Middle frontal gyrus (tissue), 1 donor: ENCODE data around the gene ALOXE3.

ENCODE experiments used
- DNase-seq: peaks from one replicate; pipeline ENCODE4 v3.0.0-alpha.2; 2015; ENCODE audit warnings: low spot score; ENCODE audit errors: extremely low spot score

Gene ALOXE3

GRCh38 chr17:8153957-8154607 is 35.8 kb upstream of the ALOXE3 start:
- DNase-seq, result peak; percentile 85

DNA sequence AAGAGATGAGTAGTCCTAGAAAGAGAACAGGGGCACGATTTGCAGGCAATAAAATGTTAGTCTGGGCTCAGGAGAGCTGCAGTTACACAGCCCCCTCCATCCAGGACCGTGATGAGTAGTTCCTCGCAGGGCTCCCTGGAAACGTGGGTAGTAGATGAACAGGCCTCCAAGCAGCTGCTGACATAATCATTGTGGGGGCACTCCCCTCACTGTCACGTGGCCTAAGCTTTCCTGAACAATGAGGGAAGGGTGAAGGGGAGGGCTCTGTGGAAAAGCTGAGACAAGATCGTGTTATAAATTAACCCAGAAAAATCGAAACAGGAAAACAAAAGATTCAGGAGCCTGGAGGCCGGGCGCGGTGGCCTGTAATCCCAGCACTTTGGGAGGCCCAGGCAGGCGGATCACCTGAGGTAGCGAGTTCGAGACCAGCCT is 35.2 kb upstream of the ALOXE3 start:
- DNase-seq, result peak; percentile 85

DNA sequence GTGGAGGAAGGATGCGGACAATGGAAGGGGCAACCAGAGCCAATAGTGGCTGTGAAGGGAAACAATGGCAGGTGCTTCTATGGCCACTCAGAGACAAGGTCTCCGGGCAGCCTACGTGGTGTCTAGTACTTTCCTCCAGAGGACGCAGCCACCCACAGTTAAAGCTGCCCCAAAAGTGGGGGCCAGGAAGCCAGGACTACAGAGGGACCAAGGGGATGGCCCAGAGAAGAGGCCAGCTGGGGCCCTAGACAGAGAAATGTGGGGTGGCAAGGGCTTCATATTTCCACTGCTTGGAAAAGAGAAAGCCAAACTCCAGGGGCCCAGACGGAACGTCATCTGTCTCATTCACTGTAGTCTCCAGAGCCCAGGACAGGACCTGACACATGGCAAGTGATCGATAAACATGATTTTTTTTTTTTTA is 34.7 kb upstream of the ALOXE3 start:
- DNase-seq, result no peak

DNA sequence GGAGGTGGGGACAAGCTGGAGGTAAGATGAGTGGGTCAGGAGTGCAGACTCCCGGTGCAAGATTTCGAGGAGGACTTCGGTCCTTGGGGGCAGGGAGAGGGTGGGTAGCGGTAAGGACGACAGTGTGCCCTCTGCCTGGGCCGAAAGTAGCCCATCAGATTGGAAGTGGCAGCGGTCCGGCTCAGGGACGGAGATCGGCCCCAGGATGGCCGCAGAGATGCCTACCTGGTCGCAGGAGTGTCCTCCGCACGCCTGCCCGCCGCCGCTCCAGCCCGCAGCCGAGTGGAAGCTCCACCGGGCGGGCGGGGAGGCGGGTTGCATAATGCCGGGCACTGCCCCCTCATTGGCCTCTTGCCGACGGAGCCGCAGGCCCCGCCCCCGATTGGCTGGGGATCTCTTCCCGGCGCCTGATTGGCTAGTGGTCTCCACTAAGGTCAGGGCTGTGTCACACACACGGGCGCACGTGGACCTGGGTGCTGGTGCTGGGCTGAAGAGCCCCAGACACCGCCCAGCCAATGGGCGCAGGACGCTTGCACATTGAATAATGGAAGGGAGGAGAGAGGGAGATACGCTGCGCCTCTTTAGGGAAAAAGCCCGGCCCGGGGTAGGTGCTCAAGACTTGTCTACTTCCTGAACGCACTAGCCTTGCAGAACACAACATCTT is 33.9 kb upstream of the ALOXE3 start, which contains the start of gene PER1:
Gene PER1 (minus strand): TSS at position 293 of the 664 bp plus-strand sequence. CDS start 1,698 bp downstream, outside the sequence.
- peak; percentile 89 for DNase-seq

DNA sequence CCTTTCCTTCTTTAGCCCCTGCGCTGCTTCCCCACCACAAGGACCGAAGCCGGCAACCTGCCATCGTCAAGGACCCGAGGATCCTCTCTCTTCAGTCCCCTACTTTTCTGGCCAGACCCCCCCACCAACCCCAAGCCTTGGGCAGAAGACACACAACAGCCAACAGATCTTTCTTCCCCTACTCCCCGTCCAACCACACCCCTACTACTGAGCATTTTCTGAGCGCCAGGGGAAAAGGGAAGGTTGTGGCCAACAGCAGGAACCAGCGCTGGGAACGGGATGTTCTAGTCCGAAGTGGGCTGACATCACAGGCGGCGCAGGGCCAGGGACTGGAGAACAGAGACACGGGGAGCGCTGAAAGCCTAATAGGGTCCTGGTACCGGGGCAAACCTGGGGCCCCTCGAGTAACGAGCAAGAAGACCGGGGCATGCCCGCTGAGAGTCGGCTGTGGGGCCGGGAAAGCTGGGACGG is 33.4 kb upstream of the ALOXE3 start:
- DNase-seq, result no peak

GRCh38 chr17:8151120-8151640 is 32.9 kb upstream of the ALOXE3 start:
- DNase-seq, result peak; percentile 79

- no peak for DNase-seq
Observed at GRCh38 chr17:8150194-8151119, 32.1 kb upstream of the ALOXE3 start.

- DNase-seq, result no peak
Observed at GRCh38 chr17:8149419-8150193, 31.3 kb upstream of the ALOXE3 start.

- no peak for DNase-seq
Observed at GRCh38 chr17:8148560-8148959, 30.2 kb upstream of the ALOXE3 start.

- no peak for DNase-seq
Observed at GRCh38 chr17:8147805-8148404, 29.6 kb upstream of the ALOXE3 start.

GRCh38 chr17:8147141-8147804 is 29.0 kb upstream of the ALOXE3 start:
- DNase-seq, result no peak

DNA sequence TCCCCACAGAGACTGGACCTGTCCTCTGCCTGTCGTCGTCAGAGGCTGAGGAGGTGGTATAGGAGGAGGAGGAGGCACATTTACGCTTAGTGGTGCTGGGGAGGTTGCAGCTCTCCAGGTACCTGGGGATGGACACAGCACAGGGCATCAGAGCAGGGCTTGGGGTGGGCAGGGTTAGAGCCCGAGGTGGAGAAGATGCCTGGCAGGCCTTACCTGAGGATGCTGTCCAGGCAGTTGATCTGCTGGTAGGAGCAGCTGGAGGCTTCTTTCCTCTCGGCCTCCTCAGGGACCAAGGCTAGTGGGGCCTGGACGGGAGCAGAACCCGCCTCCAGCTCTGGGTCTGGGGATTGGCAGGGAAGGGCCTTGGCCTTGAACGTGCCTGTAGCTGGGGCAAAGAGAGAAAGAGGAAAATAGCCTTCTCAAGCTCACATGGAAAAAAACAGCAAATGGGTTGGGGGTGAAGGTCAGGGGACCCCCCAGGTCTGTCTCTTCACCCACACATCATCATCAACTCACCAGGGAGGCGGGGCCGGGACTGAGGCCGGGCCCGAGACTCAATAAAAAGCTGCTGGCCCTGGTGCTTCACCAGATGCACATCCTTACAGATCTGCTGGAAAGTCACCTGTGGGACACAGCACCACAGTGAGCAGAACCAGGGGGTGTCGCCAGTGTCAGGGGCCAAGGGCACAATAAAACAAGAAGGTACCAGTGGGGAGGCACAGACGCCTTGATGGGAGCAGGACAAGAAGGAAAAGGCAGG is 28.2 kb upstream of the ALOXE3 start:
- no peak for DNase-seq

DNA sequence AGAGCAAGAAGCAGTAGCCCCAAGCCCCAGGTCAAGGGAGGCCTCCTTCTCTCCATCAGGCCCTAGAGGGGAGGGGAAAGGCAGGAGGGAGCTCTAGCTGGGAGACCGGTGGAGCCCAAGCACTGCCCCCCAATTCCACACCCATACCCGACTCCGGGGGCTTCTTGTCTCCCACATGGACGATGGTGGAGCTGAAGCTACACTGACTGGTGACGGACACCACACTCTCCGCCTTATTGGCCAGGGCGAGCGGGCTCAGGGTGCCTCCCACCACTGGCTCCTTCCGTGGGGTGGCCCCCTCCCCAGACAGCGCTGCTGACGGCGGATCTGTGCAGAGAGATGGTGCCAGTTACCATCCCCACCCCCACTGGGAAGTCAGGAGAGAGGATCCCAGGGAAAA is 27.5 kb upstream of the ALOXE3 start:
- DNase-seq, result no peak

- DNase-seq, result no peak
Observed at GRCh38 chr17:8144401-8145231, 26.3 kb upstream of the ALOXE3 start.

DNA sequence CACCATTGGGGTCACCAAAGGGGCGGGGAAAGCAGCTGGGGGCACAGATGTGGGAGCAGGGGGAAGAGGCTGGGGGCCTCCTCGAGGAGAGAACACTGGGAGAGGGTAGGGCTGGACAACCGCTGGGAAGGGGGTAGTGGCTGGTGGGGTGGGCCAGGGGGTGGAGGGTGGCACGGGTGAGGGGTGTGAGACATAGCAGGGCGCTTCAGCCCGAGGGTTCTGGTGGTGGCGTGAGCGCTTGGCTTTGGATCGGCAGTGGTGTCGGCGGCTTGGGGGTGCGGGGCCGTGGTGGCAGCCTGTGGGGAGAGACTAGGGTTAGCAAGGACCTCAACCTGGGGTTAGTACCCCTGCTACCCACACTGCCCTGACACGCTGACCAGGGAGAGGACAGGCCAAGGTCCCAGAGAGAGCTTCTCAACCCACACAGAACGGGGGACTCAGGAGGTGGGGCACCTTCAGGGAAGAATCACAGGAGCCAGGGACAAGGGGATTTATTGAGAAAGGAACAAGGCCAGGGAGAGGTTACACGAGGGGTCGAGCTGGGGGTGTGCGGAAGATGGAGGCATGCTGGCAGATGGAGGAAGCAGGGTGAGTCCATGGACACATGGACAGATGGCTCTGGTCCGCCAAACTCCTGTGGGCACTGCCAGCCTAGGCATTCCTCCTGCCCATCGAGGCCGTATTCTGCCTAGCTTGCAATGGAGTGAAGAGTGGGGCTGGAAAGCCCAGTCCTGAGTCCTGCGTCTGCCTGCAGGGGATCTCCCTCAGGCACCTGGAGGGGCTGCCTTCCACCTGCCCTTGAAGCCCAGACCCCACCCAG is 25.5 kb upstream of the ALOXE3 start:
- no peak for DNase-seq

GRCh38 chr17:8142887-8143580 is 24.7 kb upstream of the ALOXE3 start:
- no peak for DNase-seq
